HG03025 (cell line): ENCODE data around the gene SCAF8.
"Not testable (repeated sequence)": the region's sequence is repeated elsewhere in the genome, so short reads cannot be mapped to it uniquely, and the experiment has no call there.

Source experiments
- ATAC-seq: cut with Tn5 transposase; IDR thresholded peaks from one replicate; pipeline ENCODE4 v1.9.1; 2021; ENCODE audit warnings: mild to moderate bottlenecking, moderate library complexity; ENCODE audit not compliant: unreplicated experiment, low FRiP score

The SCAF8 gene

DNA sequence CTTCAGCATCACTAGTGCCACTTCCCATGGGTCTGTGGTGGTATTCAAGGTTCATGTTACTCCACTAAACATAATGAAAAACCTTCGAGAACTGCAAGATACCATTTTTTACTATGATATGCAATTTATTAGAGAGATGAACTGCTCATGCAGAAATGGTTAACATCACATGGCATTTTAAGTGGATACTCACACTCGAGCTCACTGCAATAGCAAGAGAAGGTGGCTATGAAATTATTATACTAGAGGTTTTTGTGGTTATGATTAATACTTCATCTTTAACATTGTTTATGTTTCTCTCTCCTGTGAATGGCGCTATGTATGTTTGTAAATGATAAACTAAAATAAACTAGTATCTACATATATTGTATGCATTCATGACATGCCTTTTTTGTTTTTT is 35.1 kb downstream of the SCAF8 start:
- no peak for ATAC-seq

DNA sequence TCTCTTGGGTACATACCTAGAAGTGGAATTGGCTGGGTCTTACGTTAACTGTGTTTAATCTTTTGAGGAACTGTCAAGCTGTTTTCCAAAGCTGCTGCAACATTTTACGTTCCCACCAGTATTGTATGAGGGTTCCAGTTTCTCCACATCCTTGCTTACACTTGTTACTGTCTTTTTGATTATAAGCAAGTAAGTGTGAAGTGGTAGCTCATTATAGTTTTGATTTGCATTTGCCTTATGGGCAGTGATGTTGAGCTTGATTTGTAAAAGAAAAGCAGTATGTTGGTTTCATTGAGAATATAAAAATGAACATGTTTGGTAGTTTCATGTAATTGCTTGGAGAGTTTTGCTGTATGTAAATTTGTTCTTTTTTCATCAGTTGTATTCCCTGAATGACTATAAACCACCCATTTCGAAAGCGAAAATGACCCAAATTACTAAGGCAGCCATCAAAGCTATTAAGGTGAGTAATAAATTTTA is 40.4 kb downstream of the SCAF8 start:
- peak; percentile 92 for ATAC-seq

DNA sequence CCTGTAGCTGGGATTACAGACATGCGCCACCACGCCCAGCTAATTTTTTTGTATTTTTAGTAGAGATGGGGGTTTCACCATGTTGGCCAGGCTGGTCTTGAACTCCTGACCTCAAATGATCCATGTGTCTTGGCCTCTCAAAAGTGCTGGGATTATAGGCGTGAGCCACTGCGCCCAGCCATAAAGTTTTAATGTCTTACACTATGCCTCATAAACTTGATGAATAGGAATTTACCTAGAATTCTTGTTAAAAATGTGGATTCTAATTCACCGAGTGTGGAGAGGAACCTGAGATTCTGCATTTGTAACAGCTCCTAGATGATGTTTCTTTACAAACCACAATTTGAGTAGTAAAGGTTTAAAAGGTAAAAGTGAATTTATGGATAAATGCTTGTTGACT is 45.9 kb downstream of the SCAF8 start:
- ATAC-seq, result not testable (repeated sequence)

DNA sequence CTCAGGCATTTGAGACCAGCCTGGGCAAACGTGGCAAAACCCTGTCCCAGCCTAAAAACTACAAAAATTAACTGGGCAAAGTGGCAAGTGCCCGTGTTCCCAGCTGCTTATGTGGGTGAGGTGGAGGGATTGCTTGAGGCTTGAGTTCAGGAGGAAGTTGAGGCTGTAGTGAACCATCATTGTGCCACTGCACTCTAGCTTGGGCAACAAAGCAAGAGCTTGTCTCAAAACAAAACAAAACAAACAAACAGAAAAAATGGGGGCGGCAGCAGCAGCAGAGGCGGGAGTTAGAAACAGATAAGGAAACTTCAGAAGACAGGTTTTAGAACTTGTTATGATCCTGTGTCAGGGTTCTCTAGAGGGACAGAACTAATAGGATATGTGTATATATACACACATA is 49.0 kb downstream of the SCAF8 start:
- no peak for ATAC-seq

DNA sequence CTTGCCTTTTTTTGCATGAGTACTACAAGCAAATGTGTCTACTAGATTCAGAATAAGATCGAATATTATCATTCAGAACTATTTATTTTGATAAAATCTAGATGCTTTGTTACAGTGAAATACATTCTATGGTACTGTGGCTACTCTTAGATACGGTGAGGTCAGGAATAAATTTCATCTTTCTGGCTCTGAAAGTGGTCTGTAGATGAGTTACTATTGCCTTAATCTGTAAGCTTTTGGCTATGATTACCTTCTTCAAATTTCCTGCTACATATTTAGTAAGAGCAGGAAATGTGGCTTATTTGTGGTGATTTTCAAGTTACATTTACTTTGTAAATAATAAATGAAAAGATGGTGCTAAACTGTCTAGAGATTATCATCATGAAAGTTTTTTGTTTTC is 50.0 kb downstream of the SCAF8 start:
- no peak for ATAC-seq

DNA sequence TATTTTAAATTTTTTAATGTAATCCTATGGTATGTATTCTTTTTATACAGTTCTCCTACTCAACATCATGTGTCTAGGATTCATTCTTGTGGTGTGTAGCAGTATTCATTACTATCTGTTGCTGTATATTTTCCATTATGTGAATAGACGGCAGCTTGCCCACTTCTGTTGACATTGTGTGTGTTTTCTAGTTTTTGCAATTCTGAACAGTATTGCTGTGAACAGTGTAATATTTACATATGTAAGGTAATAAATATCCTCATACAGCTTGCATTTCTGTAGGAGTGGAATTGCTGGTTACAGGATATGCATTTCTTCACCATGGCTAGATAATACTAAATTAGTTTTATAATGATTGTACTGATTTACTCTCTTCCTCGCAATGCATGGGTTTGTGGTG is 51.9 kb downstream of the SCAF8 start:
- no peak for ATAC-seq

DNA sequence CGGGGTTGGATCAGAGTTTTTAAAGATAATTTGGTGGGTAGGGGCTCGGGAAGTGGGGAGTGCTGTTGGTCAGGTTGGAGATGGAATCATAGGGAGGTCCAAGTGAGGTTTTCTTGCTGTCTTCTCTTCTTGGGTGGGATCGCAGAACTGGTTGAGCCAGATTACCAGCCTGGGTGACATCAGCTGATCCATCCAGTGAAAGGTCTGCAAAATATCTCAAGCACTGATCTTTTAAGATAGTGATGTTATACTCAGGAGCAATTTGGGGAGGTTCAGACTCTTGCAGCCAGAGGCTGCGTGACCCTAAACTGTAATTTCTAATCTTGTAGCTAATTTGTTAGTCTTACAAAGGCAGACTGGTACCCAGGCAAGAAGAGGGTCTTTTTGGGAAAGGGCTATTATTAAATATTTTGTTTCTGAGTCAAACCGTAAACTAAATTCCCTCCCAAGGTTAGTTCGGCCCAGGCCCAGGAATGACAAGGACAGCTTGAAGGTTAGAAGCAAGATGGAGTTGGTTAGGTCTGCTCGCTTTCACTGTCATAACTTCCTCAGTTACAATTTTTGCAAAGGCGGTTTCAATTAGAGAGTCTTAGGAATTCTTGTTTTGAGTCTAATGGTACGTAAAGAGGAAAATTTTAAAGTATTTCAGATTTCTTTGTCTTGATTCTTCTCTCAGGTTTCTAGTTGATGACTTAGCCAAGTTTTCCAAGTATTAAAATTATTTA is 53.1 kb downstream of the SCAF8 start:
- no peak for ATAC-seq

DNA sequence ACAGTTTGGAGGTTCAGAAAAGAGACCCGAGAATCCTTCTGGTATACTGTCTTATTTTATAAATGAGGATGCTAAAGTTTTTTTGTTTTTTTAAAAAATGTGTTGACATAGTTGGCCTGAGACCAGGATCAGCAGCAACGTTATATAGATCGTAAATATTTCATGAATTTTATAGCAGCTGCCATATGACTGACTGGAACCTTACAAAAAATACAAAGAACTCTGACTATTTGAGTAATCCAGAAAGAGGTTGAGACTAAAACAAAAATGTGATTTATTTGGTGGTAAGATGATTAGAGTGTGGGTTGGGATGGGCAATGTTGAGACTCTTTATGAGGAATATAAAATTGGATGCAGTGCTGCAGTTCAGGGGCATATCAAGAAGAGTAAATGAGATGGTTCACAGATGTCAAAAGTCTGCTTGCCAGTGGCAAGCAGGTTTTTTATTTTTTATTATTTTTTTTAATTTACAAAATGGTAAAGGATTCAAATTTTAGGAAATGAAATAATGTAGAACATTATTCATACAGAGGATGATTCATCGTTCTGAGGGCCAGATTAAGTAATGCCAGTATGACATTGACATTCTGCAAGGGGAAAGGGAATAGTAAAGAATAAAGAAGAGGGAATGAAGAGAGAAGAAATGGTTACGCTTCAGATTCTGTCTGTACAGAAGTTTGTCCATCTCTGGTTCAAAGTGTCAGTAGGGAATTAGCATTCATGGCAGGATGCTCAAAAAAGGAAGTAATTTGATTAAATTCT is 58.5 kb downstream of the SCAF8 start:
- ATAC-seq, result no peak

DNA sequence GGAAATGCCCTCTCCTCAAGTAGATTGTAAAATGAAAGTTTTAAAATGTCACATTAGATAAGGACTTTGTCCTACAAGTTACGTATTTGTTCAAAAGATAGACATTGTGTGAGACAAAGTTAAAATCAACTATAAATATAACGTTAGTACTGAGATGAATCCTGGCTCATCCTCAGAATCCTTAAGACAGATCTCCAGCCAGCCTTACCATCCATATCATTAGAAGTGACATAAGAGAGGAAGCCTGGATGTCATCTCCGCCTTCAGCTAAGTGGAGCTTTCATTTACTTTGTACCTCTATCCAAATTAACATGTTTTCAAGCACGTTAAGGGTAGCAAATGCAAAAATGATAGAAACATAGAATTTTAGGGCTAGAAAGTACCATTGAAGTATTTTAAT is 59.1 kb downstream of the SCAF8 start:
- ATAC-seq, result no peak

DNA sequence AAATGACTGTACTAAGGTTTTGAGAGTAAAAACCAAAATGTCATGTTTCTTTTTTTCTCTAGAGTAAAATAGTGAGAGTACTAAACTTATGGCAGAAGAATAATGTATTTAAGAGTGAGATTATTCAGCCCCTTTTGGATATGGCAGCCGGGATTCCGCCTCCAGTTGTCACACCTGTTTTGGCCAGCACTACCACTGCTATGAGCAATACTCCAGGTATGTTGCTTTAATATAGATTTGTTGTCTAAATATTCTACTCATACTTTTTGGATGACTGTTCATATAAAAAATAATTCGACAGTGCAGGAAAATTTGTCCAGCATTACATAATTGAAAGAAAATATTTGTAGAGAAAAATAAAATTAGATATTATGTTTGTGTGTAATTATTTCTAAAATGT is 59.5 kb downstream of the SCAF8 start:
- ATAC-seq, result no peak

DNA sequence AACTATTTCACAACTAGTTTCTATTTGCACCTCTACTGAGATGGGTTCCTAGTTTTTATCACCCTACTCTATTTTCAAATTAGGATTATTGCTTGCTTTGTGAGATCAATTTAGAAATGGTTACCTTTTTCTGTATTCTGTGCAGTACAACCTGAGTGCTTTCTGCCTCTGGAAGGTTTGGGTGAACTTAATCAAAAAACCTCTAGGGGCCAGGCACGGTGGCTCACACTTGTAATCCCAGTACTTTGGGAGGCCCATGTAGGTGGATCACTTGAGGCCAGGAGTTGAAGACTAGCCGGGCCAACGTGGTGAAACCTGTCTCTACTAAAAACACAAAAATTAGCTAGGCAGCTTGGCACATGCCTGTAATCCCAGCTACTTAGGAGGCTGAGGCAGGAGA is 63.3 kb downstream of the SCAF8 start:
- no peak for ATAC-seq

DNA sequence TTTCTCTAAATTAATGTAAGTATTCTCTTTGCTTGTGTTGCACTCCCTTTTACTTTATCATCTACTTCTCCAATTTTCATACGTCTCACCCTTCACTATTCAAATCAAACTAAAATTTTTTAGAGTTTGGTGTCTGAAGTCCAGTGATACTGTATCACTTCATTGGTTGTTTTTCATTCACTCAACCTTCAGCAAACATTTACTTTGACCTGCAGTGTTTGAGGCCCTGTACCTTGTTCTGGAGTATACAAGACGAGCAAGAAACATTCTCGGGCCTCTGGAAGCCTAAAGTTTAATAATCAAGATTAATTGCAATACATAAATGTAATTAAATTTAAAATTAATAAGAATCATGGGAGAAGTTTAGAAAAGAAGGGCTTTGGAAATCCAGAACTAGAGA is 64.6 kb downstream of the SCAF8 start:
- no peak for ATAC-seq

DNA sequence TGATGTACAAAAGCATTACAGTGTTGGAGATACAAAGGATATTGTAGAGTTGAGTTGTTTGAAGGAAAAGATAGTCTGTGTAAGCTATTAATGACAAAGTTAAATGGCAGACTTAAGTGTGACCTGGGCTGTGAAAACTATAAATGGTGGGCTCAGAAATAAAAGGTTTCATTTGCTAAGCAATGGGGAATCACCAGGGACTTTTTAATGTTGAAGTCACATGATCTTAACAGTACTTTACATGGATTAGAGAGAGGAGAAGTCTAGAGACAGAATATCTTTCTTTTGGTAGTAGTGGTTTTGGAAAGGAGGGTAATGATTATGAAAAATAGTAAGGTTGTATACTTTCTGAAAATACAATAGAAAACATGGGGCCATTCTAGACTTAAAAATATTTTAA is 67.1 kb downstream of the SCAF8 start:
- ATAC-seq, result no peak

DNA sequence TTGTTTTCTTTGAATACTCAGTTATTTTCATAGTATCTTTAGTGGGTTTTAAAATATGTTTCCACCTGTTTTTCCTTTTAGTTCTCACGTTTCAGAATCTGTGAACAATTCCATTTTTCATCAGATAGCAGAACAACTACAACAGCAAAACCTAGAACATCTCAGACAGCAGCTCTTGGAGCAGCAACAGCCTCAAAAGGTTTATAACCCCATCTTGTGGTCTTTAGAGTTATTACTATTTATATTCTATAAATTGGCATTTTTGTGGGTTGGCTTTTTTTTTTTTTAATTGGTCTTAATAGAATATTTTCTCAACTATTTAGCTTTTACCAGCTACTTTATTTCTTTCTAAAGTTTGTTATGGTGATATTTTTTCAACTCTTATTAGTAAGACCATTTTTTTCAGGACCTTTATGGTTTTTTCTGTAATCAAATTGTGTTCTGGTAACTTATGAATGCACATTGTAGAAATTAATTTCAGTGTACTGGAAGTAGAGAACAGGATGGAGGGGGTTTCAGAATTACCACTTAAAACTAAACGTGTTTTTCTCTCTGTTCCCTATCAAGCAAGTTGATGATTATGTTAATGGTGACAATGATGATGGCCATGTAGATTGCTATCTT is 72.2 kb downstream of the SCAF8 start:
- ATAC-seq, result no peak

DNA sequence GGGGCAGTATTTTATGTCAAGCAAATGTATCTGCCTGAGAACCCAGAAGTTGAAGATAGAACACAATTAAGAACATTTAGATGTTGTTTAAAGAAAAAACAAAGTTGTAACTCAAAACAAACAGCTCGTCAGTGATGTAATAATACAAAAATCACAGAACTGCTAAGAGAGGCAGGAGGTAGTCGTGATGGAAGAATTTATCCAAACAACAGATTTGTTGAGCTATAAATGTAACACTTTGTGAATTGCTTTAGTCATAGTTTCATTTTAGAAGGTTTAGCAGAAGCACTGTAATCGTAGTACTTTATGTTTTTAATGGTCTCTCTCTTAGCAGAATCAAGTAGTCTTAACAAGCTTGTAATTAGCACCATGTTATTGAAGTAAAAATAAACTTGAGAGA is 73.6 kb downstream of the SCAF8 start:
- ATAC-seq, result no peak

DNA sequence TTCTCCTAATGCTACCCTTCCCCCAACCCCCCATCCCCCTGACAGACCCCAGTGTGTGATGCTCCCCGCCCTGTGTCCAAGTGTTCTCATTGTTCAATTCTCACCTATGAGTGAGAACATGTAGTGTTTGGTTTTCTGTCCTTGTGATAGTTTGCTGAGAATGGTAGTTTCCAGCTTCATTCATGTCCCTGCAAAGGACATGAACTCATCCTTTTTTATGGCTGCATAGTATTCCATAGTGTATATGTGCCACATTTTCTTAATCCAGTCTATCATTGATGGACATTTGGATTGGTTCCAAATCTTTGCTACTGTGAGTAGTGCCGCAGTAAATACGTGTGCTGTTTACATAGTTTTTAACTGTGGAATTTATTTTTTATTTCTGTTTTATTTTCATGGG is 78.4 kb downstream of the SCAF8 start:
- not testable (repeated sequence) for ATAC-seq

DNA sequence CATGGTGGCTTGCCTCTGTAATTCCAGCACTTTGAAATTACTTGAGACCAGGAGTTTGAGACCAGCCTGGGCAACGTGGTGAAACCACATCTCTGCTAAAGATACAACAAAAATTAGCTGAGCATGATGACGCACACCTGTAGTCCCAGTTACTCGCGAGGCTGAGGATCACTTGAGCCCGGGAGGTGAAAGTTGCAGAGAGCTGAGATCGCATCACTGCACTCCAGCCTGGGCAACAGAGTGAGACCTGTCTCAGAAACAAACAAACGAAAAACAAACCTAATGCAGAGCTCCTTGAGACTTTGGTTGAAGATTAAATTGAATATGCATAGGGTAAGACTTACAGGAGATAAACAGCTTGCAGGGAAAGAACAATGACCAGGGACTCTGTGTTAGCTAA is 80.8 kb downstream of the SCAF8 start:
- peak; percentile 66 for ATAC-seq

DNA sequence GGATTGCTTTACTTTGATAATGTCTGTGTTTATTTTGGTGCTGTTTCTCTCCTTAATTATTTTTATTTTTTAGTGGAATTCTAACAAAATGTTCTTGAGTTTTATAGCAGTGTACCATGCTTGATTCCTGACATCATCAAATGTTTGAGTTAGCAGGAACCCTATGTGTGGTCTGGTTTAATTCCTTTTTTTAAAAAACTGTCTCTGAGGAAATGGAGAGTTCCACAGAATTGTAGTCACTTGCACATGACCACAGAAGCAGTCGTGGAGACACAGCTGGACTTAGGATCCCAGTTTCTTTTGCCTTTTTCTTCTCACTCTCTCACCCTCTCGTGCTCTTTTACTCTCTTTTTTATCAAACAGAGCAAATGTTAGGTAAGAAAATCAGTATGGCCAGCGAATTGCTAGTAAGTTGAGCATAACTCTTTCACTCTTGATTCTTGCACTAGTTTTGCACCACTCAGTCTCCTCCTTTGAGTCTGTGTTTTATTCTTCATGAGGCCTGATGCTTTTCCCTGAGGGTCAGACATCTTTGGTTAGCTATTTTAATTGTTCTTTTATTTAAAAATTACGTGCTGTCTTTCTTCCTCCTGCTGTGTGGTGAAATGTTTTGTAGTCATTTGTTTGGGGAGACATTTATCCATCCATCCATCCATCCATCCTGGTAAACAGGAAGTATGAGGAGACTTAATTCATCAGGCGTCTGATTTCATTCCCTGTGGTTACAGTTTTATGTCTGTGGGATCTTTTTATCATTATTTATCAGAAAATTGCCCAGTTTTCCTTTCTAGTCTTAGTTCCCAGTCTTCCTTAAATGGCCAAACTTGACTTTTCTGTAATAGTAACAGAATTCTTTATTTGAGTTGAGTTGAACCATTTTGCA is 83.0 kb downstream of the SCAF8 start:
- ATAC-seq, result no peak

DNA sequence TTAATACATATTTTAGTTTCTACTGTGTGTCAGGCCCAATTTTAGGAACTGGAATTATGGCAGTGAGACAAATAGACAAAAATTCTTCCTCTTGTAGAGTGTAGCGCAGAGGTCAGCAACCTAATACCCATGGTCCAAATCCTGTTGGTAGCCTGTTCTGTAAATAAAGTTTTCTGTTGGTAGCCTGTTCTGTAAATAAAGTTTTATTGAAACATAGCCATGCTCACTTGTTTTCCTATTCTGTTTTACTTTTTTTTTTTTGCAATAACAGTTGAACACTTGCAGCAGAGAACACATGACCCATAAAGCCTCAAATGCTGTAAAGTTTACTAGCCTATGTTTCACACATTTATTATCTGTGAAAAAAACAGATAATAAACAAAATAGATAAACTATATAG is 87.9 kb downstream of the SCAF8 start:
- no peak for ATAC-seq

DNA sequence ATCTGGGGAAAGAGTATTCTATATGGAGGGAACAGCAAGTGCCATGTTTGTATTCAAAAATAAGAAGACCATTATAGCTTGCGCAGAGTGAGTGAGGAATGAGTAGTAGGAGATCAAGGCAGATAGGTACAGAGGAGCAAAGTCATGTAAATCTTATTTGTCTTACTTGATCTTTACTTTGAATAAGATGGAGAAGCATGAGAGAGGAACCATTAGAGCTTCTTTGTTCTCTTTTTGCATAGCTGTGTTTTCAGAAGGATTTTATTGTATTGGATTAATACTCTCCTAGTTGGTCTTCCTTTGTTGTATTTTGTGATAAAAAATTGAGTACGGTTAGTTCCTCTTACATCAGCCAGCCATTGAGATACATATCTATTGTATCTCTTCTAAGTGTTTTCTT is 88.4 kb downstream of the SCAF8 start:
- no peak for ATAC-seq
